Ovary (tissue), 3 donors: Measurements from ENCODE around the gene MAPKAPK2.

Experiments used
- CTCF ChIP-seq, 3 donors: fragments of 450-650 bp in 2 of 3; fragments of 200-600 bp in 1 of 3; IDR thresholded peaks; one replicate each; pipeline versions ENCODE4 v1.5.1 to v1.8.0; 2016 to 2022; ENCODE audit warnings: antibody characterized with exemption in 3 of 3, mild to moderate bottlenecking in 1 of 3
- EP300 ChIP-seq: sonication (generic); formaldehyde crosslinking; IDR thresholded peaks from one replicate; pipeline ENCODE4 v1.6.1; 2017; ENCODE audit warnings: antibody characterized with exemption
- POLR2A ChIP-seq: fragments of 450-650 bp; IDR thresholded peaks from one replicate; pipeline ENCODE4 v1.6.1; 2017; ENCODE audit warnings: antibody characterized with exemption, mild to moderate bottlenecking, moderate library complexity
- donor health status: DM: no; HTN: no; CAD: no.

GRCh38 chr1:206729507-206729906 lies 44.8 kb downstream of the MAPKAPK2 start:
- TF ChIP-seq CTCF (IDR thresholded peaks at IDR 0.05) = no peak
- no peak for TF ChIP-seq POLR2A
- TF ChIP-seq EP300 = no peak
